ENCODE data around the gene POLR3G. TPM values are rescaled to one million over a fixed set of nuclear protein-coding genes. Genes with fewer than 3 reads are reported as not detected.

The POLR3G gene
- total and polyA plus RNA-seq, 2 of the 13 experiments (the other 11 are each of a cell fraction or from before 2014, with no cell fraction given): 1.2 to 7.3 TPM

DNA sequence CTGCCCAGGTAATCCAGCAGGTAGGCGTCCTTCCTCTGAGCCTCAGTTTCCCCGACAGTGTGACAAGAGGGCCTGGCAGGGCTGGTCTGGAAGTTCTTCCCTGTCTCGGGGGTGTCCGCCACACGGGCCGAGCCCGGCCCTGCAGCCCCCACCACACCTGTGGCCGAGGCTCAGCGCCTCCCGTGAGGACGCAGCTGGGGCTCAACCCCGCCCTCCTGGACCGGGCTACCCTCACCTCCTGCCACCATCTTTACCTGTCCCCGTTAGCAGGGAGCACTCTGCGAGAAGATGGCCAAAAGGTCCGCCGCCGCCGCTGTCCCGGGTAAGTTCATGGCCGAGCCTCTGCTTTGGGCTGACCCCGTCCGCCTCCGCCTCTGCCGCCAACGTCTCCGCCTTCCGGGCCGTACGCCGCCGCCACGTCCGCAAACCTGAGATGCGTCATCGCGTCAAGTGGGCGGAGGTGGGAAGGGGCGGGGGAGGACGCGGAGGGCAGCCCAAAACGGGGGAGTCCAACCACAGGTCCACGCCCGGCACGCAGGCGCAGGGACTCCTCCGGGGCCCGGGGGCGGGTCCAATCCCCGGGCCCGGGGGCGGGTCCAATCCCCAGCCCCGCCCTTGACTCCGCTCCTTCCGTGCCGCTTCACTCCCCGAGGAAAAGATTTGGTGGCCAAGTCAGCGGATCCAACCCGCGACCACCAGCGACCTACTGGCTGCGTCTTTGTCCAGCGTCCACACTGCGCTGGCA lies 54.7 kb downstream of the POLR3G start, which contains the start of gene LYSMD3 (continued):
- TF ChIP-seq, protein P1, sequence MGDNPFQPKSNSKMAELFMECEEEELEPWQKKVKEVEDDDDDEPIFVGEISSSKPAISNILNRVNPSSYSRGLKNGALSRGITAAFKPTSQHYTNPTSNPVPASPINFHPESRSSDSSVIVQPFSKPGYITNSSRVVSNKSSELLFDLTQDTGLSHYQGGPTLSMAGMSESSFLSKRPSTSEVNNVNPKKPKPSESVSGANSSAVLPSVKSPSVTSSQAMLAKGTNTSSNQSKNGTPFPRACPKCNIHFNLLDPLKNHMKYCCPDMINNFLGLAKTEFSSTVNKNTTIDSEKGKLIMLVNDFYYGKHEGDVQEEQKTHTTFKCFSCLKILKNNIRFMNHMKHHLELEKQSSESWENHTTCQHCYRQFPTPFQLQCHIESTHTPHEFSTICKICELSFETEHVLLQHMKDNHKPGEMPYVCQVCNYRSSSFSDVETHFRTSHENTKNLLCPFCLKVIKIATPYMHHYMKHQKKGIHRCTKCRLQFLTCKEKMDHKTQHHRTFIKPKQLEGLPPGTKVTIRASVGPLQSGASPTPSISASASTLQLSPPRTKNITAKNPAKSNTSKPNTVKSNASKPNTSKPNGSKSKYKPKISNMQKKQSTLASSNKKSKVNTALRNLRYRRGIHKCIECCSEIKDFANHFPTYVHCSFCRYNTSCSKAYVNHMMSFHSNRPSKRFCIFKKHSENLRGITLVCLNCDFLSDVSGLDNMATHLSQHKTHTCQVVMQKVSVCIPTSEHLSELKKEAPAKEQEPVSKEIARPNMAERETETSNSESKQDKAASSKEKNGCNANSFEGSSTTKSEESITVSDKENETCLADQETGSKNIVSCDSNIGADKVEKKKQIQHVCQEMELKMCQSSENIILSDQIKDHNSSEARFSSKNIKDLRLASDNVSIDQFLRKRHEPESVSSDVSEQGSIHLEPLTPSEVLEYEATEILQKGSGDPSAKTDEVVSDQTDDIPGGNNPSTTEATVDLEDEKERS (CRISPR knock-in tag; IDR thresholded peaks at IDR 0.05): peak; percentile 60; the same call in 1 of the 2 replicates
- 0 out of 4 replicates have a peak, but pooled peaks of 1 of the 2 experiments have one; percentile 32 for TF ChIP-seq REST (IDR thresholded peaks at IDR 0.05; ENCODE audit: borderline replicate concordance in 1 of 2, low read depth in 1 of 2, low read length in 2 of 2)
- TF ChIP-seq ZNF501 (CRISPR knock-in tag; IDR thresholded peaks at IDR 0.05): peak; percentile 92
- TF ChIP-seq ZSCAN29 (CRISPR knock-in tag; conservative IDR thresholded peaks at IDR 0.05): peak; percentile 82
- TF ChIP-seq CENPT (CRISPR knock-in tag; IDR thresholded peaks at IDR 0.05; ENCODE audit: low read depth): no peak
- 0 out of 2 replicates have a peak, but pooled peaks have one; percentile 18 for TF ChIP-seq ZNF772 (CRISPR knock-in tag; IDR thresholded peaks at IDR 0.05)
- TF ChIP-seq ZFY (CRISPR knock-in tag; IDR thresholded peaks at IDR 0.05): peak; percentile 89
- TF ChIP-seq KAT7 (CRISPR knock-in tag; IDR thresholded peaks at IDR 0.05; ENCODE audit: borderline replicate concordance): peak; percentile 22; the same call in 1 of the 2 replicates
- TF ChIP-seq GLI4 (CRISPR knock-in tag; IDR thresholded peaks at IDR 0.05; ENCODE audit: borderline replicate concordance): no peak
- peak; percentile 51 for TF ChIP-seq TARDBP (CRISPR knock-in tag; IDR thresholded peaks at IDR 0.05)
- TF ChIP-seq, protein P2, sequence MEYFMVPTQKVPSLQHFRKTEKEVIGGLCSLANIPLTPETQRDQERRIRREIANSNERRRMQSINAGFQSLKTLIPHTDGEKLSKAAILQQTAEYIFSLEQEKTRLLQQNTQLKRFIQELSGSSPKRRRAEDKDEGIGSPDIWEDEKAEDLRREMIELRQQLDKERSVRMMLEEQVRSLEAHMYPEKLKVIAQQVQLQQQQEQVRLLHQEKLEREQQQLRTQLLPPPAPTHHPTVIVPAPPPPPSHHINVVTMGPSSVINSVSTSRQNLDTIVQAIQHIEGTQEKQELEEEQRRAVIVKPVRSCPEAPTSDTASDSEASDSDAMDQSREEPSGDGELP (IDR thresholded peaks at IDR 0.05; ENCODE audit: borderline replicate concordance, low read depth): peak; percentile 54; the same call in 1 of the 2 replicates
- TF ChIP-seq MEIS1 (CRISPR knock-in tag; IDR thresholded peaks at IDR 0.05; ENCODE audit: borderline replicate concordance): peak; percentile 95
- no peak for TF ChIP-seq ZEB1 (IDR thresholded peaks at IDR 0.05; ENCODE audit: insufficient replicate concordance, low read depth)
- TF ChIP-seq, protein P3, sequence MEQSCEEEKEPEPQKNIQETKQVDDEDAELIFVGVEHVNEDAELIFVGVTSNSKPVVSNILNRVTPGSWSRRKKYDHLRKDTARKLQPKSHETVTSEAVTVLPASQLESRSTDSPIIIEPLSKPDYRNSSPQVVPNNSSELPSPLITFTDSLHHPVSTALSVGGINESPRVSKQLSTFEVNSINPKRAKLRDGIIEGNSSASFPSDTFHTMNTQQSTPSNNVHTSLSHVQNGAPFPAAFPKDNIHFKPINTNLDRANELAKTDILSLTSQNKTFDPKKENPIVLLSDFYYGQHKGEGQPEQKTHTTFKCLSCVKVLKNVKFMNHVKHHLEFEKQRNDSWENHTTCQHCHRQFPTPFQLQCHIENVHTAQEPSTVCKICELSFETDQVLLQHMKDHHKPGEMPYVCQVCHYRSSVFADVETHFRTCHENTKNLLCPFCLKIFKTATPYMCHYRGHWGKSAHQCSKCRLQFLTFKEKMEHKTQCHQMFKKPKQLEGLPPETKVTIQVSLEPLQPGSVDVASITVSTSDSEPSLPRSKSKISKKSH (CRISPR knock-in tag; IDR thresholded peaks at IDR 0.05; ENCODE audit: borderline replicate concordance): peak; percentile 83; the same call in 1 of the 2 replicates
- TF ChIP-seq ZNF441 (CRISPR knock-in tag; IDR thresholded peaks at IDR 0.05; ENCODE audit: borderline replicate concordance): 0 out of 2 replicates have a peak, but pooled peaks have one; percentile 16
- TF ChIP-seq PPARG (CRISPR knock-in tag; conservative IDR thresholded peaks at IDR 0.05): no peak
- TF ChIP-seq POLR2A (IDR thresholded peaks at IDR 0.05; ENCODE audit: insufficient read depth in 1 of 2, low read depth in 2 of 2, low read length in 2 of 2): peak; percentile 72 to 92; a peak in 3 of 4 replicates
- TF ChIP-seq ZNF431 (CRISPR knock-in tag; IDR thresholded peaks at IDR 0.05; ENCODE audit: borderline replicate concordance, low read depth): 0 out of 2 replicates have a peak, but pooled peaks have one; percentile 44

All from HepG2 (cell line).